Measurements from ENCODE around the gene TSGA10IP.

The TSGA10IP gene

DNA sequence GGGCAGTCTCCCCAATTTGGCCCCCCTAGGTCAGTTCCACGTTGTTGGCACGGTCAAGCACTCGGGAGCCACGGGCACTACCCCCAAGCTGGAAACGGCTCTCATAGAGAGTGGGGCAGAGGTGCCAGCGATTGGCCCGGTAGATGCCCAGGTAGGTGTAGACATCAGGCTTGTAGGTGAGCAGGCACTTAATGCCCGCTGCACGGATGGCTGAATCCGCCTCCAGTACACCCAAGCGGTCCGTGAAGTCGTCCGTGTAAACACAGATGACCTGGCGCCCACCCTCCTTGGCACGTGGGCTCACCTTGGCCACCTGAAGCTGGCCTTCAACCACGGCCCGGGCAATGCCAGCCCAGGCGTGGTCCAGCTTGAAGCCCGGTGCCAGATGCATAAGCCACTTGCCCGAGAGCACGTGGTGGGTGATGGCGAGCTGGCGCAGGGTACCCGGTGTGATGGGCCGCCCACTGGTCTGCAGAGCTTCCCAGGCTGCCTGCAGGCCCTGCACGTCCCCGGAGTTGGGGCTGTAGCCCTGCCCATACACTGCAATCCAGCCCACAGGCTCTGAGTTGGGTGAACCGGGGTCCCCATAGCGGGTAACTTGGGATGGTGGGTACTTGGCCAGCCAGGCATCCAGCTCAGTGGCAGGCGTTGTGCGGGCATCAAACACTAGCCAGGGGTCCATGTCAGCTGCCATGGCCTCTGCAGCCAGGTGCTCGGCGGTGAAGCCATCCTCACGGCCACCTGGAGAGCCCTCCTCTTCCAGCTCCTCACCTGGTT is 27.7 kb upstream of the TSGA10IP start:
- H3K4me3 ChIP-seq (ENCODE audit: low read depth, low read length) = peak overlapping the region; percentile 88
- TF ChIP-seq, protein P1, sequence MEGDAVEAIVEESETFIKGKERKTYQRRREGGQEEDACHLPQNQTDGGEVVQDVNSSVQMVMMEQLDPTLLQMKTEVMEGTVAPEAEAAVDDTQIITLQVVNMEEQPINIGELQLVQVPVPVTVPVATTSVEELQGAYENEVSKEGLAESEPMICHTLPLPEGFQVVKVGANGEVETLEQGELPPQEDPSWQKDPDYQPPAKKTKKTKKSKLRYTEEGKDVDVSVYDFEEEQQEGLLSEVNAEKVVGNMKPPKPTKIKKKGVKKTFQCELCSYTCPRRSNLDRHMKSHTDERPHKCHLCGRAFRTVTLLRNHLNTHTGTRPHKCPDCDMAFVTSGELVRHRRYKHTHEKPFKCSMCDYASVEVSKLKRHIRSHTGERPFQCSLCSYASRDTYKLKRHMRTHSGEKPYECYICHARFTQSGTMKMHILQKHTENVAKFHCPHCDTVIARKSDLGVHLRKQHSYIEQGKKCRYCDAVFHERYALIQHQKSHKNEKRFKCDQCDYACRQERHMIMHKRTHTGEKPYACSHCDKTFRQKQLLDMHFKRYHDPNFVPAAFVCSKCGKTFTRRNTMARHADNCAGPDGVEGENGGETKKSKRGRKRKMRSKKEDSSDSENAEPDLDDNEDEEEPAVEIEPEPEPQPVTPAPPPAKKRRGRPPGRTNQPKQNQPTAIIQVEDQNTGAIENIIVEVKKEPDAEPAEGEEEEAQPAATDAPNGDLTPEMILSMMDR (conservative IDR thresholded peaks at IDR 0.05; ENCODE audit: low read depth, low read length) = no peak
- DNase-seq (ENCODE audit: low read depth) = no peak

DNA sequence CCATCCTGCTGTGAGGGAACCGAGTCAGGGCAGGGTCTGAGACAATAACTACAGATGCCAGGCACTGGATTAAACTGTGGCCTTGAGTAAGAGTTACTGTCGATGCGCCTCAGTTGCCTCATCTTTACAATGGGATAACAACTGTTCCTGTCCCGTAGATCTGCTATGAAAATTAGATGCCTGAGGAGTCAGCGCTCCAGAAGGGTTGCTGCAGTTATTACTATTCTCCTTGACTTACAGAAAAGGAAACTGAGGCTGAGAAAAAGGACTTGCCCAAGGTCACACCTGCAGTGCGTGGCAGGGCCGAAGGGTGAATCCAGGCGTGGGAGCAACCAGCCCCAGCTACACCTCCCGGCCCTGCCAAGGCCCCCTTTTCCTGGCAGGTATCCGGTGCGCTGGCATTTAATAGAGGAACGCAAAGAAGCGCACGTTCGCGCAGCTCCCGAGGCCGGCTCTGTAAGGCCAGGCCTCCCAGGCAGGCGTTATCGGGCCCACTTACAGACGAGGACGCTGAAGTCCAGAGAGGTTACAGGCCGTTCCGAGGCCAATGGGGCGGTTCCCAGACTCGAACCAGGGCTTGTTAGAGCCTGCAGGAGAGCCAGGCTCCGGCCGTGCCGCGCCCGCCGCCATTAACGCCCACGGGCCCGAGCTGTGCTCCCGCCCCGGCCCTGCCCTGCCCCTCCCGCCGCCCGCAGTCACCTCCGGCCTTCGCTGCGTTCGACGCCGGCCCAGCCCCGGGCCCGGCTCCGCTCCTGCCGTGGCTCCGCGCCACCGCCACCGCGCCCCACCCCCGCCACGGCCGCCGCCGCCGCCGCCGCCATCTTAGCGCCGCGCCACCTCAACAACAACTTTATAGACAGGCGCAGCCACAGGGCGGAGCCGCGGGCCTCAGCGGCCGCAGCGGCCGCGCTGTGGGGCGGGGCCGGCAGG is 26.8 kb upstream of the TSGA10IP start, which contains the start of gene C11orf68:
Gene C11orf68, minus strand, starts transcription at position 852 of the 930 bp plus-strand sequence. Its CDS starts 31 bp downstream, at position 821.
- TF ChIP-seq, protein P1 (conservative IDR thresholded peaks at IDR 0.05; ENCODE audit: low read depth, low read length) = no peak
- DNase-seq (ENCODE audit: low read depth) = peak; percentile 40
- peak within 1 kb of the TSS; percentile 88 for H3K4me3 ChIP-seq (ENCODE audit: low read depth, low read length)

DNA sequence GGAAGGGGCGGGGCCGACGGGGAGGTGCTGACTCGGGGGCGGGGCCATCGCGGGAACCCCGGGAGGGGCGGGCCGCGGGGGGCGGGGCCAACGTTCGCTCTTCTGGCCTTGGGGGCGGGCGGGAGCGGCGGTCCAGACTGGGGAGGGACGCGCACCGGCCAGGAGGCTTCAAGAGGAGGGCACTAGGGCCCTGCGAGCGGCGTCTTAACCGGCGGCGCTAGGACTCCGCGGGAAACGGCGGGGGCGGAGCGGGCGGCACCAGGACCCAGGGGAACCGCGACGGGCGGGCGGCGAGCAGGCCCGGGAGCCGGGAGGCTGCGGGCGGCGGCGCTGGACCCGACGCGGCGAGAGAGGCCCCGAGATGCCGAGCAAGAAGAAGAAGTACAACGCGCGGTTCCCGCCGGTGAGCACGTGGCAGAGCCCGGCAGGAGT is 26.1 kb upstream of the TSGA10IP start, which contains the start of gene DRAP1:
Gene DRAP1, plus strand, starts transcription at position 286 of the 432 bp plus-strand sequence. Its CDS starts 76 bp downstream, at position 362.
- peak within 1 kb of the TSS; percentile 88 for H3K4me3 ChIP-seq (ENCODE audit: low read depth, low read length)
- peak; percentile 99 for DNase-seq (ENCODE audit: low read depth)
- TF ChIP-seq, protein P1 (conservative IDR thresholded peaks at IDR 0.05; ENCODE audit: low read depth, low read length) = no peak

DNA sequence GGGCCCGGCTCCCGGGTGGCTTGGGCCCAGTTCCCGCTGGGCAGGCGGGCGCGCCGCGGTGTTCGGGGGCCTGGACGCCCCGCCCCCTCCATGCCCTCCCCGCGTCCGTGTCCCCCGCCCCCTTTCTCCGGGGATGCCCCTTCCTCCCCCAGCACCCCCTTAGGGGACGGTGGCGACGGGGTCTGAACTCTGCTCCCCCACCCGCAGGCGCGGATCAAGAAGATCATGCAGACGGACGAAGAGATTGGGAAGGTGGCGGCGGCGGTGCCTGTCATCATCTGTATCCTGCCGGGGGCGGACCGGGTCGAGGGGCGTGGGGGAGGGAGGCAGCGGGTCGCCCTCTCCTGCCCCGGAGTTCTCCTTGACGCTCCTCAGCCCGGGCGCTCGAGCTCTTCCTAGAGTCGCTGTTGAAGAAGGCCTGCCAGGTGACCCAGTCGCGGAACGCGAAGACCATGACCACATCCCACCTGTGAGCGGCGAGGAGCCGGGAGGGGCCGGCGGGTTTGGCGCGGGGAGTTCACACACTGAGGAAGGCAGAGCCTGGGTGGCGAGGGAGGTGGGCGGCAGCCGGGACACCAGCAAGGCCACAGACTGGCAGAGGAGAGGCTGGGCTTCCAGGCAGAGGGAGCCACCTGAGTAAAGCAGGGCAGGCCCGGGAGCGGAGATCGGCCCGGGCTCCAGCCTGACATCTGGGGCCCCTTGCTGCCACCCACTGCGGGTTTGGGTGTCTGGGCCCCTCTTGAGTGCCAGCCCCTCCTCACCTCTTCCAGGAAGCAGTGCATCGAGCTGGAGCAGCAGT is 25.5 kb upstream of the TSGA10IP start:
- DNase-seq (ENCODE audit: low read depth) = no peak
- peak overlapping the region; percentile 82 for H3K4me3 ChIP-seq (ENCODE audit: low read depth, low read length)
- TF ChIP-seq, protein P1 (conservative IDR thresholded peaks at IDR 0.05; ENCODE audit: low read depth, low read length) = no peak

DNA sequence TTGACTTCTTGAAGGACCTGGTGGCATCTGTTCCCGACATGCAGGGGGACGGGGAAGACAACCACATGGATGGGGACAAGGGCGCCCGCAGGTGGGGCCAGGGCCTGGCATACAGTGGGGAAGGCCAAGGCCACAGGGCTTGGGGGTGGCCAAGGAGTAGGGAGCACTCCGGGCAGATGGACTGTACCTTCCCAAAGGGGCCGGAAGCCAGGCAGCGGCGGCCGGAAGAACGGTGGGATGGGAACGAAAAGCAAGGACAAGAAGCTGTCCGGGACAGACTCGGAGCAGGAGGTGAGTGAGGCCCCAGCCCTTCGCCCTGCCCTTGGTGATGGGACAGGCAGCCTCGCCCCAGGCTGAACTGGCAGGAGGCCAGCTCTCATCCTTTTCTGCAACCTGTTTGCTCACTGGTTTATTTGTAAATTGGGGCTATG is 24.9 kb upstream of the TSGA10IP start:
- TF ChIP-seq, protein P1 (conservative IDR thresholded peaks at IDR 0.05; ENCODE audit: low read depth, low read length) = no peak
- peak overlapping the region; percentile 82 for H3K4me3 ChIP-seq (ENCODE audit: low read depth, low read length)
- DNase-seq (ENCODE audit: low read depth) = no peak

DNA sequence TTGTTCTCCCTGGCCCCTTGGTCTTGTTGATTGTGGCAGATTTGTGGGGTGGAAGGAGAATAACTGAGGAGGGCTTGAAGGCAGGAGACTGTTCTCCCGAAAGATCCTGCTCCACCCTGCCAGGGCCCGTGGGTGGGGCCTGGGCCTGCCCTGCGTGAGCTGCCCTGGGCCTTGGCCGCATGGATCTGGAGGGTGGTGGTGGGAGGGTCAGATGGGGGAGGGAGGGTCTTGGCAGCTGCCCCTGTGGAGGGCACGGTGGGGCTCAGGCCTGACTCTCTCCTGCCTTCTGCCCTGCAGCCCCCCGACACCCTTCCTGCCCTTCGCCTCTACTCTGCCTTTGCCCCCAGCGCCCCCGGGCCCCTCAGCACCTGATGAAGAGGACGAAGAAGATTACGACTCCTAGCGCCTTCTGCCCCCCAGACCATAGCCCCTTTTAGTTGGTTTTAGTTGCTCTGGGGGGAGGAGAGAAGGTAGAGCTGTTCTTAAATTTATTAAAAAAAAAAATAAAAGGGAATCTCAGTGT is 24.2 kb upstream of the TSGA10IP start:
- DNase-seq (ENCODE audit: low read depth) = no peak
- no peak overlapping the region for H3K4me3 ChIP-seq (ENCODE audit: low read depth, low read length)
- TF ChIP-seq, protein P1 (conservative IDR thresholded peaks at IDR 0.05; ENCODE audit: low read depth, low read length) = no peak

Measured in choroid plexus epithelial cell (primary cell).